Muscle layer of duodenum (tissue), 2 donors: ENCODE results near the gene CHMP4A.
A peak's percentile ranks its signal among the peaks of the same experiment; 100 is the strongest.

Experiments used
- H3K27ac ChIP-seq: one replicate; pipeline ENCODE4 v1.7.0; 2013; ENCODE audit warnings: mild to moderate bottlenecking, low read length
- H3K27me3 ChIP-seq: one replicate; pipeline ENCODE4 v1.7.0; 2013; ENCODE audit warnings: low read depth, mild to moderate bottlenecking, control low read depth, low read length
- H3K36me3 ChIP-seq, 2 donors: one replicate each; pipeline ENCODE4 v1.7.0; 2013; ENCODE audit warnings: low read length in 2 of 2, control low read depth in 1 of 2, mild to moderate bottlenecking in 1 of 2; ENCODE audit not compliant: insufficient read depth in 2 of 2, control insufficient read depth in 1 of 2
- H3K4me1 ChIP-seq, 2 donors: one replicate each; pipeline ENCODE4 v1.7.0; 2013; ENCODE audit warnings: low read length in 2 of 2, mild to moderate bottlenecking in 2 of 2, control low read depth in 1 of 2, moderate library complexity in 1 of 2; ENCODE audit not compliant: insufficient read depth in 2 of 2, control insufficient read depth in 1 of 2
- H3K4me3 ChIP-seq, 2 donors: one replicate each; pipeline ENCODE4 v1.7.0; 2013; ENCODE audit warnings: low read length in 2 of 2, low read depth in 1 of 2, mild to moderate bottlenecking in 1 of 2
- H3K9me3 ChIP-seq, 2 donors: one replicate each; pipeline ENCODE4 v1.7.0; 2013; ENCODE audit warnings: low read length in 2 of 2, control low read depth in 1 of 2, mild to moderate bottlenecking in 1 of 2; ENCODE audit not compliant: control insufficient read depth in 1 of 2
- donor health status: healthy.

Gene CHMP4A

DNA sequence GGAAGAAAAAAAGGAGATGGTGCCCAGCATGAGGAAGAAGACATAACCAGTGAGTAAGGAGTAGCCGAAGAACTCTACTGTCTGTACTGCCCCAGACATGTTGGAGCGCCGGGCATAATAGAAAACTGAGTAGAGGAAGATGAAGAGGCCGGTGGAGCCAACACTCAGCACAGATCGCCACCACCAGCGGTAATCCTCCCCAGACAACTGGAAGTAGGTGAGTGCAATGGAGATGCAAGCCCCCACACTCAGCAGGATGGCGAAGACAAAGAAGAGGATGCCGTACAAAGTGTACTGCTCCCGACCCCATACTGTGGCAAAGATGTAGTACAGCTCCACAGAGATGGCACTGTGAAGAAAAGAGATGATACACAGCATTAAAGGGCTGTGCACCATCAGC is 23.8 kb downstream of the CHMP4A start:
- no peaks in the 10 kb centered on the region for H3K9me3 ChIP-seq
- H3K27ac ChIP-seq, result no peak overlapping the region
- peaks cover 9 to 26% of the 10 kb centered on the region in 2 donors for H3K4me1 ChIP-seq
- H3K27me3 ChIP-seq, result no peaks in the 10 kb centered on the region
- H3K4me3 ChIP-seq, result no peak overlapping the region
- H3K36me3 ChIP-seq, result peaks cover 27 to 45% of the 10 kb centered on the region in 2 donors

DNA sequence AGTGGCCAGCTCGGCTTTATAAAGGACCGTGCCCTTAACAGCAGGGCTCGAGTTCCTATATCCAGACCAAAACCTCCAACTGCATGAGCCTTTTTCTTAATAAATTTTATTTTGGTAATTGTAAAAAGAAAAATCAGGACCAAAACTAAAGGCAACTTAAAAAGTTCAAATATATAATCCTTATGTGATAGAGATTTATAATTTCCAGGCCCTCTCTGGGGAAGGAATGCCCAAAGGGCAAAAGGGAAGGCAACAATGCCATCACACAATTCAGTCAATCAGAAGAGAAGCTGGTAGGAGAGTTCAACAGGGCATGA is 24.3 kb downstream of the CHMP4A start:
- no peaks in the 10 kb centered on the region for H3K27me3 ChIP-seq
- H3K27ac ChIP-seq, result no peak overlapping the region
- peak overlapping the region; percentile 70 to 79 for H3K4me3 ChIP-seq
- peaks cover 29 to 50% of the 10 kb centered on the region in 2 donors for H3K36me3 ChIP-seq
- no peaks in the 10 kb centered on the region for H3K9me3 ChIP-seq
- H3K4me1 ChIP-seq, result peaks cover 5 to 21% of the 10 kb centered on the region in 2 donors

DNA sequence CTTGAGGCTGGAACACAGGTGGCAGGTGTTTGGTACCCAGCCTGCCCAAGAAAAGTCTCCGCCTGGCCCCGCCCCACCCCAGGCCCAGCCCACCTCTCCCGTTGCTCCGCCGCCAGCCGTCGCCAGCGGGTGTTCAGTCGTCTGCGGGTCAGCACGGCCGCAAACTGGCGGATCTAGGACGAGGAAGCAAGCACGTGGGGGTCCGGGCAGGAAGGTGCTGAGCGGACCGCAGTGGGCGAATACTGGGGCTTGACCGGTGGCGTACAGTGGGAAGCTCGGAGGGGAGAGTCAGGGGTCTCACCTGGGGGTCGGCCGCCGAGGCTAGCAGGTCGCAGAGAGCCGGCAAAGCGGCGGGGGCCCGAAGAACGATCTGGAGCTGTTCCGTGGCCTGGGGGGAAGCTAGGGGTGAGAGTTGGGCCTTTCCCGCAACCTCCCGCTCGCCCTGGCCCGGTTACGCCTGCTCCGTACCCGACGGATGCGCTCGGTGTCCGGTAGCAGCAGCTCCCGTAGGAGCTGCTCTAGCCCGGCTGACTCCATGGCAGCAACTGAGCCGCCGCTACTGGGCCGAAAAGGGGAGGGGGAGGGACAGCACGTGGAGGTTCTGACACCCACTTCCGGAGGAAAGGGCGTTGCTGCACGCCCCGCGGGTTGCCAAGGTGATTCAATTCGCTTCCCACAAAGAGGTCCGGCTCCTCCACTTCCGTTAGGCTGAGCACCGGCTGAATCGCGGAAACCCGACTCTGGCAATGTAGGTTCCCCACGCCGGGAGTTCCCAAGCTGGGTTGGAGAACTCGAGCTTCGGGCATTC is 24.8 kb downstream of the CHMP4A start, which contains the start of gene IPO4:
Gene IPO4 (minus strand): TSS at position 566 of the 808 bp plus-strand sequence. CDS start 29 bp downstream, at position 537.
- peak within 1 kb of the TSS; percentile 11 for H3K27ac ChIP-seq
- peak within 1 kb of the TSS; percentile 70 to 79 for H3K4me3 ChIP-seq
- H3K27me3 ChIP-seq, result no peaks in the 10 kb centered on the region
- H3K36me3 ChIP-seq, result peaks cover 31 to 55% of the 10 kb centered on the region in 2 donors
- peaks cover 4 to 19% of the 10 kb centered on the region in 2 donors for H3K4me1 ChIP-seq
- H3K9me3 ChIP-seq, result no peaks in the 10 kb centered on the region

DNA sequence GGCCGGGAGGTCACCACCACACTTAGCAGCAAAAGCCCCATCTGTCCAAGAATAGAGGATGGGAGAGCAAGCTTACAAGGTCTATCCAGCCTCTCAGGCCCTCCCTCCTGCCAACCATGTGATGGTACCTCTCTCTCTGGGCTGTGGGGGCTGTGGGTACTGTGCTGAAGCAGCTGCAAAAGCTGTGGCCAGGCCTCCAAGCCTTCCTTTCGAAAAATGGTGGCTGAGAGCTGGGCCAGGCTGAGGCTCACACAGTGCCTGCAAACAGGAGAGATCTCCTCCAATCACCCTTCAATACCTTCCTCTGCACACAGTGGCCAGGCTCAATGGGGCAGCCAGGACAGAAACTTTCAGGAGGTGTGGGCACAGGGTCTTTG is 25.8 kb downstream of the CHMP4A start:
- peak overlapping the region; percentile 70 to 79 for H3K4me3 ChIP-seq
- H3K27me3 ChIP-seq, result no peaks in the 10 kb centered on the region
- H3K4me1 ChIP-seq, result peaks cover 4 to 19% of the 10 kb centered on the region in 2 donors
- no peak overlapping the region for H3K27ac ChIP-seq
- no peaks in the 10 kb centered on the region for H3K9me3 ChIP-seq
- peaks cover 30 to 58% of the 10 kb centered on the region in 2 donors for H3K36me3 ChIP-seq

DNA sequence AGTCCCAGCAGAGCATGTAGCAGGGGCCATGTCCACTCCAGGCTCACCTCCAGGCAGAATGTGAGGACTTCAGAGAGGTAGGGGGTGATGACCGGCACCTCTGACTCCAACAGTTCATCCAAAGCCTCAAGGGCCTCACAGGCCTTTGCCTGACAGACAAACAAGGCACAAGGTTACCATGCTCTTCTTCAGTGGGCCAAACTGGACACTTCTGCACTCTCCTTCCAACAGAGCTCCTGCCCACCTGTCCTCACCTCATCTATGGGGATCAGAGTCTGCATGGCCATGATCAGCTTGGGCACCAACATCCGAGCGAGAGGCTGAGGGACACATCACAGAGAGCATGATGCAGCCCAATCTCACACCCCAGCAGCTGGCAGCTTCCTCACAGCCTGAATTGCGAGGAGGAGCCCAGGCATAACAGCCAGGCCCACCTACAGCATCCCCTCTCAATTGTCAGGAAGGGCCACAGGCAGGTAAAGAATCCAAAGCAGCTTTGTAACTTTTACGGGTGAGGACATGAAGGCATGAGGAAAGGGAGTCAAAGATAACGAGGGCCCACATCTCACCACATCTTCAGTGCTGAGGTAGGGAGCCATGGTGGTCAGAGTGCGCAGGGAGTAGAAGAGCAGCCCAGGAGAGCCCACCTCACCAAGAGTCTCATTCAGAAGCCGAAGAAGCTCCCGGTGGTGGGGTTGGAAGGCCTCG is 26.3 kb downstream of the CHMP4A start:
- no peaks in the 10 kb centered on the region for H3K27me3 ChIP-seq
- peaks cover 4 to 19% of the 10 kb centered on the region in 2 donors for H3K4me1 ChIP-seq
- H3K4me3 ChIP-seq, result no peak overlapping the region
- H3K27ac ChIP-seq, result no peak overlapping the region
- H3K36me3 ChIP-seq, result peaks cover 29 to 58% of the 10 kb centered on the region in 2 donors
- H3K9me3 ChIP-seq, result no peaks in the 10 kb centered on the region

DNA sequence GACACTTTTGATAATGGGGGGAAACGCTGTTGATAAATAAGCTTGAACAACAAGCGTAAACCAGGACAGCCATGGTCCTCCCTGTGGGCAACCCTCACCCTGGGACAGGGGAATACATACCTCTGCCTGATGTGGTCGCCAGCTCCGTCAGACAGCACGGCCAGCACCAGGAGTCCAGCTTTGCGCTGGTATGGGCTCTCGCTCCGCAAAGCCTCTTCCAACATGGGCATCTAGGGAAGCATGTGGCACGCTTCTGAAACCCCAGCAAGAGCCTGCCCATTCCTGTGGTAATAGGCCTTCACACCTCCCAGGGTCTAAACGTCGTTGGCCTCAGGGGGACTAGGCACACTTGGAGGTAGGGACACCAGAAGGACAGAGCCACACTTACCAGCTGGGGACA is 27.5 kb downstream of the CHMP4A start:
- H3K4me3 ChIP-seq, result no peak overlapping the region
- H3K9me3 ChIP-seq, result no peaks in the 10 kb centered on the region
- peaks cover 4 to 19% of the 10 kb centered on the region in 2 donors for H3K4me1 ChIP-seq
- peaks cover 41 to 64% of the 10 kb centered on the region in 2 donors for H3K36me3 ChIP-seq
- no peaks in the 10 kb centered on the region for H3K27me3 ChIP-seq
- H3K27ac ChIP-seq, result no peak overlapping the region

DNA sequence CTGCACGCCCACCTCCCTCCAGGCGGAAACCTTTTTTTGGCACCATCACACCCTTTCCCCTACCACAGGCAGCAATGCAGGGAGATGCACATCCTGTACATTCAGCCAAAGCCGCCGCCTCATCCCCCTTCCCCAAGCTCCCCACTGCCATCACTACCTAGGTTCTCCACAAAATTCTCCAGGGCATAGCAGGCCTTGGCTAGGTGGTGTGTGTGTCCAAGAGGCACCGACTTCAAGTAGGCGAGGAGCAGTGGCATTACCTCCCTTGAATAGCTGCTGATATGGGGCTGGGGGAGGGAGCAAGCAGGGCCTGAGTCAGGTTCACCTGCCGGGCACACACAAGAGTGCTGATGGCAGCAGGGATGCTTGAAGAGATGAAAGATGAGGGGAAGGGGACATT is 28.3 kb downstream of the CHMP4A start:
- H3K4me1 ChIP-seq, result peaks cover 4 to 21% of the 10 kb centered on the region in 2 donors
- peaks cover 45 to 67% of the 10 kb centered on the region in 2 donors for H3K36me3 ChIP-seq
- H3K9me3 ChIP-seq, result no peaks in the 10 kb centered on the region
- H3K27me3 ChIP-seq, result no peaks in the 10 kb centered on the region
- no peak overlapping the region for H3K27ac ChIP-seq
- no peak overlapping the region for H3K4me3 ChIP-seq

DNA sequence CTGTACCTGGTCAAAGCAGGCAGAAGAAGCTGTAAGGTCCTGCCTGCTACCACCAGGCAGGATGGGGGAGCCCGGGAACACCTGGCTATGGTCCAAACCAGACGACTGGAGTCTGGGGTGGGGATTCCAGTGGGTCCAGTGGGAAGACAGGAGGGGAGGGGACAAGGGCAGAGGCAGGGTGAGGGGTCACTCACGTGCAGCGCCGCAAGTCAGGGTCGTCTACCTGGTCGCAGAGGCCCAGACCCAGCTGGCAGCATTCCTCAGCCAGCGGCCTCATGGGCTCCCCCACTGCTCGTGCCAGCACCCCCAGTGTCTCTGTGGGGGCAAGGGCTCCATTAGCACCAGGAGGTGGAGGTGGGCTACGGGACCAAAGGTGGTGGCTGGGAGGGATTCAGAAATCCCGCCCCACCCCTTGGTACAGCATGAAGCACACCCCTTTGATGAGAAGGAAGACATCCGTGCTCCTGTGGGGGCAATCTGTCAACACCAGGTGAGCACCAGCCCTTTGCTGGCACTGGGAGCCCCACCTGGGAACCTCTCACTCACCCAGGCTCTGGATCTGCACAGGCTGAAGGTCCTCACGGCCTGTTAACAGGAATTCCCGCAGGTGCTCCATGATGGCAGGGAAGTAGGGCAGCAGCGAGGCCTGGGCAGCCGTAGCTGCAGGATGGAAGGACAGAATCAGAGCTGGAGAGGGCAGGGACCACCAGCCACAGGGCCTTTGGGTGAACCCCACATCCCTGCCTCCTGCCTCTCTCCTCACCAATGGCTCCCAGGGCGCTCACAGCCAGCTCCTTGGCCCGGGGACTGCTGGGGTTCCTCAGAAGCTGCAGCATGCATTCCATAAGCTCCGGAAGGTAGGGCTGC is 29.0 kb downstream of the CHMP4A start:
- no peaks in the 10 kb centered on the region for H3K27me3 ChIP-seq
- no peaks in the 10 kb centered on the region for H3K9me3 ChIP-seq
- H3K4me3 ChIP-seq, result no peak overlapping the region
- H3K36me3 ChIP-seq, result peaks cover 46 to 73% of the 10 kb centered on the region in 2 donors
- no peak overlapping the region for H3K27ac ChIP-seq
- H3K4me1 ChIP-seq, result peaks cover 4 to 21% of the 10 kb centered on the region in 2 donors

DNA sequence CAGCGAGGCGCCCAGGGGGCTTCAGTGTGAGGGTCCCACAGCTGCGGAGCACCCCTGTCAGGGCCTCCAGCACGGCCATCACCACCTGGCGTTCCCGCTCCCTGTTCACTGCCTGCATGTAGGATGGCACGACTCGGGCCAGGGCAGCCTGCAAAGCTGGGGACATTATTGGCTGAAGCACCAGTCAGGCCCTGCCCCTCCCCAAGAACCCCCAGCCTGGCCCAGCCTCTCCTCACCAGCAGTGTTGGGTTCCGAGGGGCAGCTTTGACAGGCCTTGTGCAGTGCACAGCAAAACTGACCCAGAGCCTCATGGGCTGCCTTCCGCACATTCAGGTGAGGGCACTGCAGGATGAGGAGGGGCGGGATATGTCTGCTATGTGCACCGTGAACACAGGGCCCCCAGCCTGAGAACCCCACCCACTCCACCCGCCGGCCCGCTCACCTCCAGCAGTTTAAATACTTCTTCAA is 30.2 kb downstream of the CHMP4A start:
- Histone ChIP-seq H3K27ac (no peak overlapping the region), H3K4me3 (no peak overlapping the region), H3K27me3 (no peaks in the 10 kb centered on the region), H3K36me3 (peaks cover 53 to 86% of the 10 kb centered on the region in 2 donors), H3K4me1 (peaks cover 4 to 12% of the 10 kb centered on the region in 2 donors), H3K9me3 (no peaks in the 10 kb centered on the region)

DNA sequence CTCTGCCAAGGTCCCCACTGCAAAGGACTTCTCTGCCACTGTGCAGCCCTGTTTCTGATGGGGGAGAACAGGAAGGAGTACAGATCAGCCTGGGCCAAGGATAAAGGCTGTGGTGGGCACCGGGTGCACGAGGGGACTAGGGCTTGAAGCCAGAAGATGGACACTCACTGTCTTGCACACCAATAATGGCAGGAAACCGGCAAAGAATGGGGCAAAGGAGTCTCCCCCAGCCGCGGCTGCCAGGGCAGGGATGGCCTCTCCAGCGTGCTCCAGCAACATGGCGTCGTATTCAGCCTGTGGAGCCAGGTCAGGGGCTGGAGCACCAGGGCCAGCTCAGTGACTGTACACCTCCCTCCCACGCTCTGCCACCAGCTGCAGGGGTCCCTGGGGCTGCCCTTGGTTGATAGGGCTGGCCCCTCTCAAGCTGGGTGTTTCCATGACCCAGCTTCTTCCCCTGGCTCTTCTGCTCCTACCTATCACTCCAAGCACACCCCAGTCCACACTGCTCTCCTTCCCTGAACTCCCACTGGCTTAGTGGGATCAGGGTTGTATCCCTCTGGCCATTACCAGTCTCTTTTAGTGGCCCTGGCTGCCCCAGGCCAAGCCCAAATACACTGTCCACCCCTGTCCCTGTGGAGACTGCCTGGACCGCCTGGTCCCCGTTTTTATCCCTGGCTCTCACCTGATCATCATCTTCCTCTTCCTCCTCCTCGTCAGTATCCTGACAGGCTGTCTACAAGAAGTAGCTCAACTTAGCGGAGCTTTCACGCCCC is 31.0 kb downstream of the CHMP4A start:
- H3K4me3 ChIP-seq, result no peak overlapping the region
- H3K4me1 ChIP-seq, result peaks cover 0 to 5% of the 10 kb centered on the region in 2 donors
- no peaks in the 10 kb centered on the region for H3K27me3 ChIP-seq
- H3K9me3 ChIP-seq, result no peaks in the 10 kb centered on the region
- no peak overlapping the region for H3K27ac ChIP-seq
- peaks cover 53 to 94% of the 10 kb centered on the region in 2 donors for H3K36me3 ChIP-seq
